GM21447 (cell line): Measurements from ENCODE around the gene SPRN.
"Not testable (repeated sequence)": the region's sequence is repeated elsewhere in the genome, so short reads cannot be mapped to it uniquely, and the experiment has no call there.

Experiments
- ATAC-seq: cut with Tn5 transposase; IDR thresholded peaks from one replicate; pipeline ENCODE4 v1.9.1; 2021; ENCODE audit not compliant: unreplicated experiment

SPRN gene

DNA sequence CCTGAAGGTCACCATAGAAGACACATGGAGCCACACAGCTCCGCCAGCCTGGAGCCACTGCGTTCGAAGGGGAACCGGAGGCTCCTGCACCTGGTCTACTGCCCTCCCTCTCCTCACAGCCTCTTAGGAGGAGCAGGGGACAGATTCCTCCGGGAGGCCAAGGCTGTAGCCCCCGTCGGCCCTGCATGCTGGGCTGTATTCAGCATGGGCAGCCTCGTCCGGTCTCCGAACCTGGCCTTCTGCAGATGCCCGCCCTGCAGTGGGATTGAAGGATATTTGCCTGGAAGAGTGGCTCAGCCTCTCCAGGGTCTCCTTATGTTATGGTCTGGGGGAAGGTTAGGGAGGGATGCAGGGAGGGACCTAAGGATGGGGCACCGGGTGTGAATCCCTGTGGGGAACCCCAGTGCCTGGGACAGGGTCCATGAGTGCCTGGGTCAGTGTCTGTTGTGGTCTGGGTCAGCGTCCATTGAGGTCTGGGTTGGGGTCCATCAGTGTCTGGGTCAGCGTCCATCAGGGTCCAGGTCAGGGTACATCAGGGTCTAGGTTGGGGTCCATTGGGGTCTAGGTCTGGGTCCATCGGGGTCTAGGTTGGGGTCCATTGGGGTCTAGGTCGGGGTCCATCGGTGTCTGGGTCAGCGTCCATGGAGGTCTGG, 16.3 kb upstream of the SPRN start:
- ATAC-seq: no peak

DNA sequence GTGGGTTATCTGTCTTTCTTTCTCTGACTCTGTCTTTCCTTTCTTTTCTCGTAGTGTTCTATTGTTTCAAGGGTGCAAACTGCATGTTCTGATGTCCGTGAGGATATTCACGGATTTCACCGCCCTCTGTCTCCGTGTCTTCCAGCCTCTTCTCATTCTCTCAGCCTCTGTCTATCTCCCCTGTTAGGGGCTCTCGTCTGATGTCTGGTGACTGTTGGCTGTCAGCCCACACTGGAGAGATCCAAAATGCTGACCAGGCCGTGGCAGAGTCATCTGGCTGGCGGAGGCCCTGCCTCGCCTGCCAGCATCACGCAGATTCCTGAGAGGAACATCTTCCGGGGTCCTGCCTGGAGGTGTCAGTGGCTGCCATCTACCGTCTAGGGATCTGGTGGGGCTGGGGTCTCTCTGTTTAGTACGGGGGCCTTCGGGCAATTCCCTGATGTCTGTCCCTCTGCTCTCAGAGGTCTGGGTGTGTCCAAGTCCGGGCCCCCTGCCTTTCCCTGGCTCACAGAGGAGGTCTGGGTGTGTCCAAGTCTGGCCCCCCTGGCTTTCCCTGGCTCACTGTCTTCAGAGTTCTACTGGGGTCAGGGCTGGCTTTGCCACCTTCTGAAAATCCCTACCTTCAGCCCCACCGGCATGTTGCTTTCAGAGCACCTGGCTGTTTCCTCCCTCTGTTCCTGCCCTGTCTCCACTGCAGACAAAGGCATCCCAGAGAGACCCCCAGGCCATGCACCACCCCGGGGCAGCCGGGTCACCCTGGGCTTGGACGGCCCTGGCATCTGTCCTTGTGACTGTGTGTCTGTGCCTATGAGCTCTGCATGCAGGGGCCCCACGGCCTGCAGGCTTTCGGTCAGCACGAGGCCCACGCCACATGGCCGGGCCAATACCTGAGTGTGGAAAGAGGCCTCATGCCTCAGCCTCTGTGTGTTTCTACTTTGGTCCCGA, 15.4 kb upstream of the SPRN start:
- ATAC-seq: no peak

DNA sequence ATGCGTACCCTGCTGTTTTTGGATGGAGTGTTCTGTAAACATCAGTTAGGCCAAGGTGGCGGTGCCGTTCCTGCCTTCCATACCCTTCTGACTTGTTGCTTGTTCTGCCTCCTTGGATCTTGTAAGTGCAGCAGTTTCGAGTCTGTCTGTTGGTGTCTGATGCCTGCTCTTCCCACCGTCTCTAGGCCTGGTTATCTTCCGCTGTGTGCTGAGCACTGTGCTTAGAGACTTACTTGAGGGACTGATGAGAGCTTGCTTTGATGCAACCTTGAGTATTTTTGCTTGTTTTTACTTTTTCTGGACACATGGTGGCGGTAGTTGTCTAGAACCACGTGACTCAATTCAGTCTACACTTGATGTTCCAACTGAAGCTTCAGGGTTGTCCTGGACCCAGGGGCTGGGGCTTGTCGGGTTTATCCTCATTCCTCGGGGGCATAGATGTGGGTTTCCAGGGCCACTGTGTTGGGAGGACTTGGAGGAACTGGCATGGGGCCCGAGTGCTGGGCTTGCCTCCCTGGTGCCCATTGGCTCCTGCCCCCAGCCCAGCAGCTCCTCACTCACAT, 14.4 kb upstream of the SPRN start:
- ATAC-seq: no peak

DNA sequence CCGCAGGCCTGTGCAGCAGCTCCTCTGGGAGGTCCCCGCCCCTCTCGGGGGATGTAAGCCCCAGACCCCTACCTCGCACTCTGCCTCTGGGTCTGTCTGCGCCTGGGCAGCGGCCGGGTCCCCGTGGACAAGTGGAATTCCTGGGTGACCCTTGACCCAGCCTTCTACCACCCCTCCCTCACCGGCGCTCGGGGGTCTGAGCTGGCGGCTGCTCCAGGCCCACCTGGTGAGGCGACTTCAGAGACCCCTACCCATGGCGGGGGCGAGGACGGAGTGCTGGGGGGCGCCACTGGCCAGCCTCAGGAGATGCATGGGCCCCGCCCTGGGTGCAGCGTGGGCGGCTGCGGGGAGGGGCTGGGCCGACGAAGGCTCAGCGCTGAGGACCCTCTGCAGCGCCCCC, 8.4 kb upstream of the SPRN start:
- ATAC-seq: not testable (repeated sequence)

DNA sequence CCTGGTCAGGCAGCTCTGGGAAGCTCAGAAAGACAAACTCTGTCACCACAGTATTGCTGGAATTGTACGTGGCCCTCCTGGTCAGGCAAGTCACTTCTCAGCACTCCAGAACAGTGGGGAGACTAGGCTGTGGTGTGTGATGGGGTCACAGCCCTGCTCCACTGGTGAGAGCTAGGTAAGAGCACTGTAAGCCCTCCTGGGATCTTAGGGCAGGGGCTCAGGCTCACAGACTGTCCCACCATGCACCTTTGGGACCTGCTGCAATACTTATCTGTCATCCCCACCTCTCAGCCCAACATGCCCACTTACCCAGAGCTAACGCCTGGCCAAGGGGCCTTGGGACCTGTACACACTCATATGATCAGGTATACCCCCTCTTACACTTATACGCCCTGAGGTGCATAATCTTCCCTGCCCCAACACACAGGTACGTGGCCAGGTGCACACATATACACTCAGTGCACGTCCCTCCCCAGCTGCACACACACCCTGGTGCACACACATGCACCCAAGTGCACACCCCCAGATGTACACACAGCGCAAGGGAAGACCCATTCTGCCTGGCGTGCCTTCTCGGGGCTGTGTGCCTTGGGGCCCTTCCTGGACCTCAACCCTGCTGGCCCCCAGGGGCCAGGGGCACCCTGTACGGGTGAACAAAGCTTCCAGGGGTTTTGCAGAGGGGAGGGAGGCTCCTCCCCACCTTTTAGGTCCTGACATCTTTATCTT, 7.6 kb upstream of the SPRN start:
- ATAC-seq: not testable (repeated sequence)

DNA sequence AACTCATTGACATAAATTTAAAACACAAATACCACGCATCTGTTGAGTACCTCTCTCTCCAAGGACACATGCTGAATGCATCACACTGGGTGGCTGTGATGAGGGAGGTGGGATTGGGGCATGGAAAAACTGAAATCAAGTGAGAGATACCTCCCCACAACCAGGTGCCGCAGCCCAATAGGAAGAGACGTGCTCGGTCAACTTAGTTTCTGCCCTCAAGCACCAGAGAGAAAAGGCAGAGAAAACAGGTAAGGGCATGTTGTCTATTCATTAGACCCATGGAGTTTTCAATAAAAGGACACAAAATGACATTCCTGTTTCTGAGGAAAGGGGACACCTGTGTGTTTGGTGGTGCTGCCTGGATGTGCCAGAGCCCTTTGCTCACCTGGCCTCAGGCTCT, 5.1 kb upstream of the SPRN start:
- ATAC-seq: not testable (repeated sequence)

DNA sequence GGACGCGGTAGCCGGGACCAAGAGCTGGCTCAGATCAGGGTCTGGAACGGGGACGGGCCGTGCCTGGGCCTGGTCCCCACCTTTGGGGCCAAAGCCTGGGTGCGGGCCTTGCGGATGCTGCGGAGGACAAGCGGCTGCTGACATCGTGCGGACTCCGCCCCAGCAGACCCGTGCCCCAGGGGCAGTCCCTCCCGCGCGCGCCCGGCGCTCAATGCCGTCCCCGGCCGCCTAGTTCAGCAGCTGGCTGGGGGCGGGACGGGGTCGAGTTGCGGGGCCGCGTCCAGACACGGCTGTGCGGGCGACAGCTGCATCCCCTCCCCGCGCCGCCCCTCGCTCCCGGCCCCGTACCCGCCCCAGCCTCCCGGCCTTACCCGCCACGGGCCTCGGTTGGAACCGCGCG, 323 bp downstream of the SPRN start:
- ATAC-seq: not testable (repeated sequence)

DNA sequence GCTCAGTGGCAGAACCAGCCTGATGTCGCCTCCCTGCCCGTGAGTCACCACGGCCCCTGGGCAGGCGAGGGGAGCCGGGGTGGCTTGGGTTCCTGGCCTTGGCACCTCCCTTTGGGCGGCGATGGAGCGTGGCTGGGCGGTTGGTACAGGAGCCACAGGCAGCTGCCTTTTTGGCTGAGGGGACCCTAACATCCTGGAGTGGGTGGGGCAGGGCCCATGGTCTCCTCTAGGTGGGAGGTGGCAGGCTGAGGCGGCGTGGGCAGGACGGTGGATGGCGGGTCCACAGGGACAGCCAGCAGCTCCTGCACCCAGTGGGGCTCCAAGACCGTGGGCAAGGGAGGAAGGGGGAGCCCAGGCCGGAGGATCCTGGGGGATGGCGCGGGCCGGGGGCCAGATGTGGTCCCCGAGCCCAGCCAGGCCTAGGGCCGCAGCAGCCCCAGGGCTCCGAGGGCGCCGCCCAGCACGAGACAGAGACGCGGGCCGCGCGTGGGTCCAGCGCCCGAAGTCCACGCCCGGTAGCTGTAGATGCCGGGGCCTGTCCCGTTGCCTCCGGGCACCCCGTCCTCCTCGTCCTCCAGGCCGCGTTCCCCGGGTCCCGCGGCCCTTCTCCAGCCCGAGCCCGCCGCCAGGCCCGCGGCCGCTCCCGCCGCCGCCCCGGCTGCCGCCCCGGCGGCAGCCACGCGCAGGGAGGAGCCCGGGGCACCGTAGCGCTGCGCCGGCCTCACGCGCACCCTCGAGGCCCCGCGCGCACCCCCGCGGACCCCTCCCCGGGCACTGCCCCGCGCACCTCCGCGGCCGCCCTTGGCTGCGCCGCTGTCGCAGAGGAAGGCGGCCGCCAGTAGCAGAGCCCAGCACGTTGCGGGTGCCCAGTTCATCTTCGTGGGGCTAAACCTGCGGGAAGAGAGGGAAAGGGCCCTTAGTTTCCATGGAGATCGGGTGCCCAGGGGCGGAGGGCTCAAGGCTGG, 1.3 kb downstream of the SPRN start:
- ATAC-seq: no peak

DNA sequence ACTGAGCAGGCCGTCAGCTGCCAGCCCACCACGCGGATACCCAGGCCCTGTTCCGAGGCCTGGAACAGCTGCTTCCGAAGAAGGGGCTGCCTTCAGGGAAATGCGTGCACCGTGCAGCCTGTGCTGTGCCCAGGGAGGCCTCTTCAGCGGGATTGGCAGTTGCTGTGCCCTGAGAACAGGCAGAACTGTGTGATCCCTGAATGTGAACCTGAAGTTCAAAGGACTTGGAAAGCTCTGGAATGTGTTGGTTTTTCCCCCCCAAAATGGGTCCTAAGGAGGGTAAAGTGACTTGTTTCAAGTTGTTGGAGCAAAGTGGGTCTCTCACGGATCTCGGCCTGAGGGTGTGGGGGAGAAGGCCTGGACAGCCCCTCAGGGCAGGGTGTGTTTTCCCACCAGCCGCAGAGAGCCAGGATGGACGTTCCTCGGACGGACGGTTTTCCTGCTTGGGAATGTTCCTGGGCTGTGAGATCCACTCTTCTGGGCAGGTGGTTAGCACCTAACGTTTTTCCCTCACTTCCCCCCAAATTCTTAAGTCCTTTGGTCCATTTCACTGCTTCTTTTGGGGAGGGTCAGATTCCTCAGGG, 2.1 kb downstream of the SPRN start:
- ATAC-seq: no peak

DNA sequence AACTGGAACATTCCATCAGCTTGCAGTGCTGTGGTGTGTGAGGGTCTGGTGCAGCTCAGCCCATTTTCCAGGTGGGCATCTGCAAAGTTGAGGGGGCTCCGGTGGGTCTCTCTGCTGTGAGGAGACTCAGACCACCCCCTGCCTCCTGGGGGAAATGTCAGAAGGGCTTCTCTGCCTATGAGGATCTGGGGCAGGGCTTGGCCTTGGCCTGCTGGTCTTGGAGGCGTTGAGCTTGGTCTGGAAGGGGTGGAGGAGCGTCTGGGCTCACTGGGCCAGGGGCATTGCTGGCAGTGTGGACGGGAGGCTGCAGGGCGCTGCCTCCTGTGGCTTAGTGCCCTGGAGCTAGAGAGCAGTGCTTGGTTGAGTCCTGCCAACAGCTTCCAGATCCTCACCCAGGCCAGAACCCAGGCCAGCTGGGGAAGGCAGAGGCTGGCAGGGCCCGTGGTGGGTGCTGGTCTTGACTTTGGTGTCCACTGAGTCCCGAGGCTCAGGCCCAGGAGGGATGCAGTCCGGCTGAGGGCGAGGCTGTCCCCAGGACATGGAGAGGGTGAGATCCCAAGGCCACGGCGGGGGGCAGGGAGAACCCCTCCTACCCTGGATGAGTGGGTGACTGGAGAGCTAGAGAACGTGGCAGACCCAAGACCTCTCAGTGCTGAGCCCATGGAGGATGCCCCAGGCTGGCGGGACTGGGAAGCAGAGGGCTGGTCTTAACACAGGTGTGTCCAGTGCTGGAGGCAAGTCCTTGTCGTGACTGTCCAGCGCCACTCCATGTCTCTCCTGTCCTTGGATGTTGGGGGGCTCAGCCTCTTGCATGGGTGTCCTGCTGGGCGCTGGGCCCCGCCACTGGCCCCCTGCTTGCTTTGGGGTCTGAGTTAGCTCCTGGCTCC, 2.8 kb downstream of the SPRN start:
- ATAC-seq: no peak

DNA sequence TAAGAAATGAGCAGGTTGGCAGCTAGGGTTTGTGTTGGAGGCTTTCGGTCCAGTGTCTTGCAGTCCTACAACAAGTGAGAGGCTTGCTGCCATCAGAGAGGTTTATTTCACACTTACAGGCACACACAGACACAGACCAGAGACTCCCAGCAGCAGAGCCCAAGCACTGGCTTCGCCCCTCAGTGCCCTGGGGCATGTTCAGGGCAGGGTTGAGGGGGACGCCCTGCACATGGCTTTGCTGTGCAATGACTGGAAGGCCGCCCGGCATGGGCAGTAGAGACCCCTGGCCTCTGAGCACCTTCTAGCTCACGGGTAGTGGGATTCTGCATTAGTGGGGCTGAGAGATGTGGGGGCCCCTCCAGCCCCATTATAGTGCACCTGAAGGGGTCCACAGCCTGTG, 3.8 kb downstream of the SPRN start:
- no peak for ATAC-seq

DNA sequence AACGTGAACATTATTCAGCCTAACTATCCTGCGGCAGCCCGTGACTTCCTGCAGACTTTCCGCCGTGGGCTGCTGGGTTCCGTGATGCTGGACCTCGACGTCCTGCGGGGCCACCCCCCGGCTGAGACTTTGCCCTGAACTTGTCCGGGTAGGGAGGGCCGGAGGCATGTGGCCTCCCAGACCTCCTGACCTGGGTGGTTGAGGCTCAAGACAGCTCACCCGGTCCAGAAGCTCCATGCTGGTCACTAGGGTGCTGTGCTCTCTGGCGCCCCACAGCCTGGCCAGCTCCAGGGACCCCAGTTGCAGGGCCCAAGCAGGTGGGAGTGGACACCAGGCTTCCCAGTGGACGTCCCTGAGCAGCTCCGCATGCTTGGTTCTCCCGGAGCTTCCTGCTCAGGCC, 4.4 kb downstream of the SPRN start:
- no peak for ATAC-seq

DNA sequence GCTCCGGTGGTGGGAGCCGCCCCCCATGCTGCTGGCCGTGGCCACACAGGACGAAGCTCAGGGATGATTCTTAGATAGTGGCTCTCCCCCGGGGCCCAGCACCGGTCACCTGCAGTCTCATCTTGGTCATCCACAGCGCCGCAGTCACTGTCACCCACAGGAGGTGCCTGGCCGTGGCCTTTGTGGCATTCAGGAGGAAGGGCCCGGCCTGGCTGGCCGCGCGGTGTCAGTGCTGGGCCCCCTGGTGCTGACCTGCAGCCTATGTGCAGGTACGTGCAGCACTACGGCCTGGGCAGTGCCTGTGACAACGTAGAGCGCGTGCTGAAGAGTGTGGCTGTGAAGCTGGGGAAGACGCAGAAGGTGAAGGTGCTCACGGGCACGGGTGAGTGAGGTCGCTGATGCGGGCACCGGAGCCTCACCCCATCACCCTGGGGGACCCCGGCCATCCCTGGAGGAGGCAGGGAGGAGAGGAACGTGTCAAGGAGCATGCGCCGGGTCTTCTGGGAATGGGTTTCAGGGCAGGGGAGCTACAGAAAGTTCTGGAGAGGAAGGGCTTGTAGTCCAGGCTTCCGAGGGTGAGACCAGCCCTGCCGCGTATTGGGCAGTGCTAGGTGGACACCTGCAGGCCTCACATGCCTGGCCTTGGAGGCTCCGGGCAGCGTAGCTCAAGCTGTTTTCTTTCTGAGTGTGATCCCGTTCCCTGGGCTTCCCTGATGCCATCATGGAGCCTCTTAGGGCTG, 5.0 kb downstream of the SPRN start:
- ATAC-seq: no peak

DNA sequence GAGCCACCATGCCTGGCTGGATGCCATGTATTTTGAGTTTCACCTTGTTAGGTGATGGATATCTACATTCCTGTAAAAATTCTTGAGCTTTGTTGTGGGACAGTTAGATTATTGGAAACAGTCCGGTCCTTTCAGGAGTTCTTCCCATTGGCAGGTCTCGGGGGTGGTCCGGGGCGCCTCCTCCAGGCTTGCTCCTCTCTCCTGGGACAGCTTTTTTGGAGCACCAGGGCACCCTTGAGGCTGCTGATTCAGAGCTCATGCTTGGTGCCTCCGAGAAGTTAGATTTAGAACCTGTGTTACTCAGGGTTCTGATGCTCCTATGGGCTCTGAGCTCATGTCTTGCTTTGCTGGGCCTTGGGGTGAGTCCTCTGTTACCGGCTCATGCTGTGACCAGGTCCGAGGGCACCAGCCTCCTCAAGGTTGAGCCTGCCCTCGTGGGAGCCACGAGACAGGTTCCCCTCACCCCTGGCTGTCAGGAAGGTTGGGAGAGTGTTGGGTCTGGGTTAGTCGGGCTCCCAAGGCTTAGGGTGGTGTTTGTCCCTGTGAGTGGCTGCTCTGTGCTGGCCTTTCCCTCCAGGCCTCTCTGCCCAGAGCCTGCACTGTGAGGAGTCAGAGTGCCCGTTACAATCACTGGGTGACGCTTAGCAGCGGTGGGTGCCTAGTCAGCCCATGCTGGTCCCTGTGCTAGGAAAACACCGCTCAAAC, 6.0 kb downstream of the SPRN start:
- no peak for ATAC-seq

DNA sequence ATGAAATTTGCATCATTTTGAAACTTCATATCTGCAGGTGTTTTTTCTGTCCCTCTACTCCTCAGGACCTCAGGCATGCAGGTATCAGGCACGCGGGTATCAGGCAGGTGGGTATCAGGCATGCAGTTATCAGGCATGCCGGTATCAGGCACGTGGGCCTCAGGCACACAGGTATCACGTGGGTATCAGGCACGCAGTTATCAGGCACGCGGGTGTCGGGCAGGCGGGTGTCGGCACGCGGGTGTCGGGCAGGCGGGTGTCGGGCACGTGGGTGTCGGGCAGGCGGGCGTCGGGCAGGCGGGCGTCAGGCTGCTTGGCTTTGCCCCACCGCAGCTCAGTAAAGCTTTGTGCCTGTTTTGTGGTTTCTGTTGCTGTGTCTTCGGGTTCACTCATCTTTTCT, 8.7 kb downstream of the SPRN start:
- ATAC-seq: no peak

DNA sequence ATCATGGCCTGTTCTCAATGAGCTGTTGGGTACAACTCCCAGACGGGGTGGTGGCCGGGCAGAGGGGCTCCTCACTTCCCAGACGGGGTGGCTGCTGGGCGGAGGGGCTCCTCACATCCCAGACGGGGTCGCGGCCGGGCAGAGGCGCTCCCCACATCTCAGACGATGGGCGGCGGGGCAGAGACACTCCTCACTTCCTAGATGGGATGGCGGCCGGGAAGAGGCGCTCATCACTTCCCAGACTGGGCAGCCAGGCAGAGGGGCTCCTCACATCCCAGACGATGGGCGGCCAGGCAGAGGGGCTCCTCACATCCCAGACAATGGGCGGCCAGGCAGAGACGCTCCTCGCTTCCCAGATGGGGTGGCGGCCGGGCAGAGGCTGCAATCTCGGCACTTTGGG, 10.0 kb downstream of the SPRN start:
- ATAC-seq: not testable (repeated sequence)

DNA sequence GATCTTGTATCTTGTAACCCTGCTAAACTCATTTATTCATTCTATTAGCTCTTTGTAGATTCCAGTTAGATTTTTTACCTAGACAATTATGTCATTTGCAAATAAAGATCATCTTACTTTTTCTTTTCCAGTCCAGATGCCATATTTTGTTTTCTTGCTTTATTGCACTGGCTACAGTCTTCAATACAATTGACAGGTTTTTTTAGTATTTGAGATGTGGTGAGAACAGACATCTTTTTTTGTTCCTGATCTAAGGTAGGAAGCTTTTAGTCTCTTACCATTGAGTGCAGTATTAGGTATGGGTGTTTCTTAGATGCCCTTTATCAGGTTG, 12.1 kb downstream of the SPRN start:
- ATAC-seq: no peak
